Activated CD8-positive, alpha-beta T cell treated with anti-CD3 and anti-CD28 coated beads, Interleukin-2, amount 10 ng/mL, durations not matched to agents 7 days and 5 days (primary cell): ENCODE data around the gene SMOC1. TPM values are rescaled to one million over a fixed set of nuclear protein-coding genes. Genes with fewer than 3 reads are reported as not detected.

Experiments used
- ATAC-seq: fragments of 150-1000 bp; cut with Tn5 transposase; one replicate; pipeline ENCODE4 v1.10.0; 2021; ENCODE audit warnings: moderate library complexity
- CTCF ChIA-PET: fragments of 350-600 bp; sonication (Branson Sonifier 250); formaldehyde crosslinking; loops from one replicate; lab custom pipeline; 2021; ENCODE audit warnings: antibody characterized with exemption; lab: Charles Lee
- POLR2A ChIA-PET: fragments of 350-600 bp; sonication (Branson Sonifier 250); formaldehyde crosslinking; loops from one replicate; lab custom pipeline; 2021; ENCODE audit warnings: antibody characterized with exemption; lab: Charles Lee
- DNase-seq: peaks from one replicate; pipeline ENCODE4 v3.0.0-alpha.2; 2020
- H3K27ac Mint-ChIP-seq: one replicate; pipeline ENCODE4 v1.8.0; 2021; ENCODE audit warnings: mild to moderate bottlenecking, mixed read lengths
- H3K27me3 Mint-ChIP-seq: one replicate; pipeline ENCODE4 v1.8.0; 2021; ENCODE audit warnings: low read depth, mixed read lengths
- H3K36me3 Mint-ChIP-seq: one replicate; pipeline ENCODE4 v1.8.0; 2021; ENCODE audit warnings: low read depth, mixed read lengths
- H3K4me1 Mint-ChIP-seq: one replicate; pipeline ENCODE4 v1.8.0; 2021; ENCODE audit warnings: low read depth, mixed read lengths
- H3K4me3 Mint-ChIP-seq: one replicate; pipeline ENCODE4 v1.8.0; 2021; ENCODE audit warnings: mild to moderate bottlenecking, mixed read lengths
- H3K9me3 Mint-ChIP-seq: one replicate; pipeline ENCODE4 v1.8.0; 2022; ENCODE audit warnings: mixed read lengths; ENCODE audit not compliant: insufficient read depth
- total RNA-seq, 2 experiments: library from RNA; stranded (reverse); gene quantifications; one replicate each; pipeline ENCODE4 v1.2.3, GENCODE V29; 2021

The SMOC1 gene
- total RNA-seq, 2 experiments from 2014 or later: not detected

DNA sequence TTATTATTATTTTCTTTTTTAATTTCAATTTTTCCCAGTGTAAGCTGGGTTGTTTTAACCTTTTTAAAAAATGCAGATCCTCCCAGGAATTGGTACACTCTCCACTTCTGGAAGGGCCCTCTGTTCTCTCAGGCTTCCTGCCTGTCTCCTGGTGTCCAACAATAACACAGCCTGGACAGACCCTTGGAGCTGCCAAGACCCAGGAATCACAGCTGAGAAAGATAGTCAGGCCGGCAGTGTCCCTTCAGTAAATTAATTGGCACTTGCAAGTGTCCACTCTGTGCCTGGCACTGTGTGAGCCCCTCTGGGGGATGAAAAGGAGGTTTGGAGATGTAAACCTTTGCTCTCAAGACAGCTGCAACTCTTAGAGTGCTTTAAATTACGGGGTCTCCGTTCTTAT lies 113.3 kb downstream of the SMOC1 start:
- Mint-ChIP-seq H3K4me1 (no peaks in the 10 kb centered on the region), H3K27me3 (peaks cover 25% of the 10 kb centered on the region), H3K9me3 (no peaks in the 10 kb centered on the region), H3K27ac (no peak overlapping the region), H3K36me3 (no peaks in the 10 kb centered on the region), H3K4me3 (no peak overlapping the region)
- DNase-seq (no peak), ATAC-seq (no peak)
- ChIA-PET CTCF (no interaction called here), POLR2A (no interaction called here)

DNA sequence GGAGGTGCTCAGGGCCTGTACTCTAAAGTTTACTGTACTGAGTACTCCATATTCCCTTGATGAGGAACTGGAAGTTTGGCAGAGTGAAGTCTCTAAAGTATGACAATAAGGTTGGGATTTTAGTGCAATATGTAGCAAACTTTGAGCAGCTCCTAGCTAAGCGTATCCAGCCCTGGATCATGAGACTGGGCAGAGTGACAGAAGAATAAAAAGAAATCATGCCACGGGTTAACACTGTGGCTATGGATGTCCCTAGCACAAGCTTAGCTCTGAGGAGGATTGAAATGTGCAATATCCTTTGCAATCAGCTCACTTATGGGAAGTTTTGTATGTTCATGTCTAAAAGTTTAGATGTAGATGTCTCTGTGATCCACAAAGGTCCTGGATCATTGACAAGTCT lies 114.1 kb downstream of the SMOC1 start:
- H3K9me3 Mint-ChIP-seq: no peaks in the 10 kb centered on the region
- H3K4me1 Mint-ChIP-seq: no peaks in the 10 kb centered on the region
- no peak overlapping the region for H3K27ac Mint-ChIP-seq
- ChIA-PET POLR2A (no interaction called here), CTCF (interaction anchor here (0.6 kb wide), 1 partner anchor 107 kb away, joined by 3 read pairs; no protein-coding TSS in a partner anchor)
- H3K36me3 Mint-ChIP-seq: no peaks in the 10 kb centered on the region
- DNase-seq (no peak), ATAC-seq (no peak)
- no peak overlapping the region for H3K4me3 Mint-ChIP-seq
- peaks cover 25% of the 10 kb centered on the region for H3K27me3 Mint-ChIP-seq

DNA sequence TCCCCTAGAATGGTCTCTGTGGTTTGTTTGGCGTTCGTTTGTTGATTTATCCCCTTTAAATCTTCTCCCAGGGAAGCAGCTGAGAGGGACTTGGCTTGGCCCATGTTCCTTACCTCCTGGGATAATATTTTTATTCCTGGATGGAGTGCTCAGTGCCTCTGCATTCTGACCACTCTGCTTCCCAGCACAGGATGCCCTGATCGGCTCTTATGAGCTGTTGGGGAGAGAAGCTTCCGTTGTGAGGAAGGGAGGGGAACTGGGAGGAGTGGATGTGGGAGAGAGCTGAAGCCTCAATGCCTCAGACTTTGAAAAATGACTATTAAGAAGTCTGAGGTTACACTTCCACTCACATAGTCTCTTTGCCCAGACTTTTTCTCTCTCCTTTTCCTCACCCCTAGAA lies 114.8 kb downstream of the SMOC1 start:
- no peaks in the 10 kb centered on the region for H3K36me3 Mint-ChIP-seq
- ChIA-PET POLR2A (no interaction called here), CTCF (no interaction called here)
- no peaks in the 10 kb centered on the region for H3K4me1 Mint-ChIP-seq
- H3K9me3 Mint-ChIP-seq: no peaks in the 10 kb centered on the region
- no peak for DNase-seq
- no peak for ATAC-seq
- H3K4me3 Mint-ChIP-seq: no peak overlapping the region
- peaks cover 25% of the 10 kb centered on the region for H3K27me3 Mint-ChIP-seq
- no peak overlapping the region for H3K27ac Mint-ChIP-seq

DNA sequence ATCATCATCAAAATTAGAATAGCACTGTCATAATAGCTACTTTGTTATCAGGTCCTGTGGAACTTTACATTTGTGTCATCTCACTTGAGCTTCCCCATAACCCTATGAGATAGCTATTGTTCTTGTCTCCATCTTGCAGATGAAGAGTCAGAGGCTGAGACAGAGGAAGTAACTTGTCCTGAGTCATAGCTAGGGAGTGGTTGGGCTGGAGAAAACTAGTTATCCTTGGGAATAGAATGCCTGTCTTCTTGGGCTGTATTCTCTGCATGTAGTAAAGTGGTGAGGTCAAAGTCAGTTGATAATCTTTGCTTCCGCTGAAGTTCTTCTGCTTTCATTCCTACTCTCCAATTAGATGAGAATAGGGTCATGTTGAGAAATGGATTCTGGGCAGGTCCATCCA lies 117.0 kb downstream of the SMOC1 start:
- Mint-ChIP-seq H3K9me3 (no peaks in the 10 kb centered on the region), H3K27ac (no peak overlapping the region), H3K4me3 (no peak overlapping the region), H3K4me1 (no peaks in the 10 kb centered on the region), H3K36me3 (no peaks in the 10 kb centered on the region), H3K27me3 (peaks cover 13% of the 10 kb centered on the region)
- no peak for ATAC-seq
- no peak for DNase-seq
- ChIA-PET POLR2A (no interaction called here), CTCF (no interaction called here)

DNA sequence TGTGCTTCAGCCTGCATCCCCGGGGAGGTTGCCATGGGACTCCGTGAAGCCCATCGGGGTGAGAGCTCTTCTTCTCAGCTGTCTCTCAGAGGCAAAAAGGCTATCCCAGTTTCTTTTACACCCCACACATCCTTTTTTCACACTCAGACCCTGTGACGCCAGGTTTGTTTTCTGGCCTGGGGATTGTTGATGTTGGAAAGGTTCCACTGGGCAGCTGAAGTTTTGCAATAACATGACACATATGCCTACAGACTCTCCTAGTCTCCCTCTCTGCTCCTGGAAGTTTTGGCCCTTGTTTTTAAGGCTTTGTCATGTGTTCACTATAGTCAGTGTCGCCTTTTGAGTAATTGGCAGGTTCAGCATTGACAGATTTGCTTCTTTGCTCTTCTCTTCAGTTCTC lies 118.6 kb downstream of the SMOC1 start:
- ChIA-PET POLR2A (no interaction called here), CTCF (no interaction called here)
- no peak overlapping the region for H3K27ac Mint-ChIP-seq
- no peaks in the 10 kb centered on the region for H3K36me3 Mint-ChIP-seq
- peaks cover 12% of the 10 kb centered on the region for H3K27me3 Mint-ChIP-seq
- ATAC-seq (no peak), DNase-seq (no peak)
- H3K9me3 Mint-ChIP-seq: no peaks in the 10 kb centered on the region
- H3K4me3 Mint-ChIP-seq: no peak overlapping the region
- no peaks in the 10 kb centered on the region for H3K4me1 Mint-ChIP-seq

DNA sequence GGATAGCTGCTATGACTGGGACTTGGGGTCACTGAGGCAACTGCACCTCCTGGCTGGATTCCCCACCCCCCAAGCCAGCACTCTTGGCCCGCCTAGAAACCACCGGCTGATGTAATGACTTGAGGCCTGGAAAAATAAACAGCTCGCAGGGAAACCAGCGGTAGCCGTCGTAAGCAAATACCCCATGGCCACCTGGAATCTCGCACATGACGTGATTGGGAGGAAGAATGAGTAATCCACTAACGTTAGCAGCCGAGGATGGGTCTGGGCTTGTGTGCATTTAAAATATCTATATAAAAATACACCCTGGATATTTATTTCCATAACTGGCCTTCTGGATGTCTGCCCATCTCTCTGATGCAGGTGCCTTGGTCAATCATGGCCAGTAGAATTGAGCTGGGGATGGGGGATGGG lies 120.1 kb downstream of the SMOC1 start:
- no peak for ATAC-seq
- no peak overlapping the region for H3K27ac Mint-ChIP-seq

DNA sequence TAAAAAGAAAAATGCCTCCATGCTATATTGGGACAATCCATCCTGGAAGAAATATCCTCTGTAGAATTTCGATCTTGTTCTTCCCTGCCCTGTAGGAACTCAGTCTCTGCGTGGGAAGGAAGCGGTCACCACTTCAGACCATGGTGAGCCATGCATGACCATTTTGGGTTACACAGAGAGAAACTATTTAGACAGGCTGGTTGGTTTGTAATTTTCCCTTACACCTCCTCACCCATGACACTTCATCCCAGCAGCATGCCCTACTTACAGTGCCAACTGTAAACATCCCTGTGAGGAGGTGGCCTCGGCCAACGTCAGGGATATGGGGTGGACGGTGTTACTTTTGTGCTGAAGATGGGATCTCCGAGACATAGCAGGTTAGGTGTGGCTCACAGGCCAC lies 121.4 kb downstream of the SMOC1 start:
- POLR2A ChIA-PET: no interaction called here
- Mint-ChIP-seq H3K4me1 (no peaks in the 10 kb centered on the region), H3K27me3 (peaks cover 13% of the 10 kb centered on the region), H3K36me3 (no peaks in the 10 kb centered on the region), H3K27ac (no peak overlapping the region), H3K9me3 (no peaks in the 10 kb centered on the region), H3K4me3 (no peak overlapping the region)
- CTCF ChIA-PET: interaction anchor here (0.6 kb wide), 1 partner anchor 13 kb away, joined by 3 read pairs; no protein-coding TSS in a partner anchor
- ATAC-seq: no peak
- DNase-seq: no peak

More for the DNA sequence above, 120.1 kb downstream of the SMOC1 start:
- ChIA-PET CTCF (no interaction called here), POLR2A (no interaction called here)
- H3K9me3 Mint-ChIP-seq: no peaks in the 10 kb centered on the region
- DNase-seq: no peak
- peaks cover 10% of the 10 kb centered on the region for H3K27me3 Mint-ChIP-seq
- no peaks in the 10 kb centered on the region for H3K4me1 Mint-ChIP-seq
- H3K36me3 Mint-ChIP-seq: no peaks in the 10 kb centered on the region
- no peak overlapping the region for H3K4me3 Mint-ChIP-seq

- no peaks in the 10 kb centered on the region for H3K9me3 Mint-ChIP-seq
- H3K27me3 Mint-ChIP-seq: peaks cover 8% of the 10 kb centered on the region
- POLR2A ChIA-PET: no interaction called here
- DNase-seq: no peak
- no peaks in the 10 kb centered on the region for H3K4me1 Mint-ChIP-seq
- no peak overlapping the region for H3K4me3 Mint-ChIP-seq
- H3K27ac Mint-ChIP-seq: no peak overlapping the region
- CTCF ChIA-PET: interaction anchor here (1.2 kb wide), 1 partner anchor 9 kb away, joined by 3 read pairs; no protein-coding TSS in a partner anchor
- no peaks in the 10 kb centered on the region for H3K36me3 Mint-ChIP-seq
- ATAC-seq: no peak
Measured at GRCh38 chr14:70002589-70003346, 123.6 kb downstream of the SMOC1 start.

- Mint-ChIP-seq H3K27me3 (peaks cover 8% of the 10 kb centered on the region), H3K36me3 (no peaks in the 10 kb centered on the region), H3K9me3 (no peaks in the 10 kb centered on the region), H3K4me1 (no peaks in the 10 kb centered on the region), H3K27ac (no peak overlapping the region), H3K4me3 (no peak overlapping the region)
- ATAC-seq (no peak), DNase-seq (no peak)
- ChIA-PET POLR2A (no interaction called here), CTCF (no interaction called here)
Measured at GRCh38 chr14:70004791-70005190, 125.6 kb downstream of the SMOC1 start.

DNA sequence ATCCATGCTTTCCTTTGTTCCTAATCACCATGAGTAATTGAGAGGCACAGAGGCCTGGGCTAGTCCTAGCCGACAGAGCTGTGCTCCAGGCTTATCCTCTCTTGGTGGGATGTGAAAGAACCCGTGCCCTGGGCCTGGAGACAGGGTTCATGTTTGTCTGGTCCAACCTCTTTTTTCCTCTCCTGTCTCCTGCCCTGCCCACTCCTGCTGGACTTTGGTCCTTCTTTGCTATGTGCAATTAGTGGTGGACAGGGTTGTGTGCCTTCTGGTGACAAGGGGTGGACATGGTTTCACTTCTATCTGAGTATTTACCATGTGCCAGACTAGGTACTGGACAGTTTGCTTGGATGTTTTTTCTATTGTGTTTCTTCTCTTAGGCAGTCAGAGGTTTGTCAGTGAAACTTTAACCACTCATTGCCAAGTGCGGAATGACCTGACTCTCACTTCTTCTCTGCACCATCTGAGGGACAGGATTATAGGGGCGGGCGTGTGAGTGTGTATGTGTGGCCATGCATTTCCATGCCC lies 126.1 kb downstream of the SMOC1 start:
- Mint-ChIP-seq H3K4me3 (no peak overlapping the region), H3K36me3 (no peaks in the 10 kb centered on the region), H3K27ac (no peak overlapping the region), H3K9me3 (no peaks in the 10 kb centered on the region), H3K27me3 (peaks cover 8% of the 10 kb centered on the region), H3K4me1 (no peaks in the 10 kb centered on the region)
- ChIA-PET POLR2A (no interaction called here), CTCF (no interaction called here)
- ATAC-seq (no peak), DNase-seq (no peak)

DNA sequence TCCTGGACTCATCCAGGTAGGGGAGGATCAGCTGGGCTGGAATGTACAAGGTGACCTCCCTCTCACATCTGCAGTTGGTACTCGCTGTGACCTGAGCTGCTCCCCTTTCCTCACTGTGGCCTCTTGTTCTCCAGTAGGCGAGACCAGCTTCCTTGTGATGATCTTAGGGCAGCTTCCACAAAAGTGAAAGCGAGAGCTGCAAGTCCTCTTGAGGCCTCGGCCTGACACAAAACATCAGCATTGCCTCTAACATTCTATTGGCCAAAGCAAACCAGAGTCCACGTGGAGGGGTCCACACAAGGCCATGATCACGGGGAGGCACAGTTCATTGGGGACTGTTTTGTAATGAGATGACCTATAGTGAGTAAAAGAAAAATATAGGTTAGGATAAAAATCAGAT lies 127.5 kb downstream of the SMOC1 start:
- Mint-ChIP-seq H3K36me3 (no peaks in the 10 kb centered on the region), H3K4me1 (no peaks in the 10 kb centered on the region)

More for the DNA sequence above, 127.5 kb downstream of the SMOC1 start:
- ATAC-seq: no peak
- DNase-seq: no peak
- peaks cover 8% of the 10 kb centered on the region for H3K27me3 Mint-ChIP-seq
- ChIA-PET POLR2A (no interaction called here), CTCF (interaction anchor here (1.5 to 4.0 kb wide), 2 partner anchors 21 to 129 kb away, joined by 3 to 16 read pairs; no protein-coding TSS in a partner anchor)
- no peaks in the 10 kb centered on the region for H3K9me3 Mint-ChIP-seq
- no peak overlapping the region for H3K27ac Mint-ChIP-seq
- H3K4me3 Mint-ChIP-seq: no peak overlapping the region
